GM19328 (cell line): ENCODE data around the gene USP33.
"Not testable (repeated sequence)": the region's sequence is repeated elsewhere in the genome, so short reads cannot be mapped to it uniquely, and the experiment has no call there.

Experiments
- ATAC-seq: cut with Tn5 transposase; IDR thresholded peaks from one replicate; pipeline ENCODE4 v1.9.1; 2021; ENCODE audit warnings: mild to moderate bottlenecking, moderate library complexity; ENCODE audit not compliant: unreplicated experiment

Gene USP33

GRCh38 chr1:77673030-77673429 lies 86.6 kb downstream of the USP33 start:
- ATAC-seq: no peak

- no peak for ATAC-seq
These were observed 87.3 kb downstream of the USP33 start for GRCh38 chr1:77672374-77672773.

DNA sequence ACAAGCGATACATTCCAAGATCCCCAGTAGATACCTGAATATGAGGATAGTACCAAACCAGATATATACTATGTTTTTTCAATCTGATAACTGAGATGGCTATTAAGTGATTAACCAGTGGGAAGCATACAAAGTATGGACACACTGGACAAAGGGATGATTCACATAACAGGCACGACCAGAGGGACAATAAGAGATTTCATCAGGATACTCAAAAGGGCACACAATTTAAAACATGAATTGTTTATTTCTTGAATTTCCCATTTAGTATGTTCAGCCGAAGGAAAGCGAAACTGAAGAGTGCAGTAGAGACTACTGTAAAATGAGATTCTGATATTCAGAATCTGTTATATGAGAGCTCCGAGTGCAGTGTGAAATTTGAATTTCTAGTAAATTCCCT lies 87.8 kb downstream of the USP33 start:
- no peak for ATAC-seq

DNA sequence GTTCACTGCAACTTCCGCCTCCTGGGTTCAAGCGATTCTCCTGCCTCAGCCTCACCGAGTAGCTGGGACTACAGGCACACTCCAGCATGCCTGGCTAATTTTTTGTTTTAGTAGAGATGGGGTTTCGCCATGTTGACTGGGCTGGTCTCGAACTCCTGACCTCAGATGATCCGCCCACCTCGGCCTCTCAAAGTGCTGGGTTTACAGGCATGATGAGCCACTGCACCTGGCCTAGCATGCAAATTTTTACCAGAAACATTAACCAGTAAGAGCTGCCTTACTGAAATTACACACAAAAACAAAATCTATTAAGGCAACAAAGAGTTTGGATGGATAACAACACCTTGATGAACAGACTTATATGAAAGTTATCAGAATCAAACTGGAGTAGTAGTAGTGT lies 89.3 kb downstream of the USP33 start:
- ATAC-seq: no peak

DNA sequence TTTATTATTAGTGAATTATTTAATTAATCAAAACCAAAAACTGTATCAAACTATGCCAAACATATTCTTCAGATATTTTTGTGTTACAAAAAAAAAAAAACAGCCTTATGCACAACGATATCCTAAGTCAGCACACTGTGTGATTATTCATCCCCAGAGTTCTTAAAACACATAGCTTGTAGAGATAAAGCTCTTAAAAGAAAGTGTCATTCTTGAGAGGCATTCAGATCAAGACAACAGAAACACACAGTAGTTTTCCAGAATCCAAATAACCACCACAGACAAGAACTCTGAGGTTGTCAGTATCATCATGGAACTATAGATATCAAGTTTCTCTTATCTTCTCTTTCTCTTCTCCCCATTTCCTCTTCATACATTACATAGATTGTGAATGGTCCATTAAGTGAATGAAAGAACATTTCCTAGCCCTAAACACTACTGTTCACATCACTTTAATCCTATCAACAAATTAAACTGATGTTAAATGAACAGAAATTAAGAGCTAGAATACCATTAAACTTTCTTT lies 90.7 kb downstream of the USP33 start:
- ATAC-seq: no peak

- ATAC-seq: no peak
These were observed 94.6 kb downstream of the USP33 start for GRCh38 chr1:77664939-77665516.

- ATAC-seq: no peak
These were observed 98.0 kb downstream of the USP33 start for GRCh38 chr1:77661696-77662095.

GRCh38 chr1:77659879-77660593 lies 99.6 kb downstream of the USP33 start:
- no peak for ATAC-seq

- ATAC-seq: no peak
These were observed 101.4 kb downstream of the USP33 start for GRCh38 chr1:77658271-77658670.

- no peak for ATAC-seq
These were observed 104.1 kb downstream of the USP33 start for GRCh38 chr1:77655431-77655974.

GRCh38 chr1:77652970-77653516 lies 106.6 kb downstream of the USP33 start:
- no peak for ATAC-seq

DNA sequence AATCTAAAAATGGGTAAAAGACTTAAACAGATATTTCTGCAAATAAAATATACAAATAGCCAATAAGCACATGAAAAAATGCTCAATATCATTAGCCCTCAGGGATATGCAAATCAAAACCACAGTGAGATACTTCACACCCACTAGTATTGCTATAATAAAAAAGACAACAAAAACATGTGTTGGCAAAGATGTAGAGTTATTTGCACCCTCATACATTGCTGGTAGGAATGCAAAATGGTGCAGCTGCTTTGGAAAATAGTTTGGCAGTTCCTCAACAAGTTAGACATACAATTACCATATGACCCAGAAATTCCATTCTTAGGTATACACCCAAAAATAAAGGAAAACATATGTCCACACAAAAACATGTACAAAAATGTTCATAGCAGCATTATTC lies 107.4 kb downstream of the USP33 start:
- ATAC-seq: no peak

GRCh38 chr1:77649127-77649526 lies 110.5 kb downstream of the USP33 start:
- ATAC-seq: no peak

DNA sequence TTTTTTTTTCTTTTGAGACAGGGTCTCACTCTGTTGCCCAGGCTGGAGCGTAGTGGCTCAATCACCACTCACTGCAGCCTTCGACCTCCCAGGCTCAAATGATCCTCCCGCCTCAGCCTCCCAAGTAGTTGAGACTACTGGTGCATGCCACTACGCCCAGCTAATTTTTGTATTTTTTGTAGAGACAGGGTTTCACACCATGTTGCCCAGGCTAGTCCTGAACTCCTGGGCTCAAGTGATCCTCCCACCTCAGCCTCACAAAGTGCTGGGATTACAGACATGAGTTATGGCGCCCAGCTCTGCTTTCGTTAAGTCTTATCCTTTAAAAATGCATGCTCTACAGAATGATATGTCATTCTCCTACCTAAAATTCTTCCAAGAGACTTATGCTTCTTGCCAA lies 113.4 kb downstream of the USP33 start:
- not testable (repeated sequence) for ATAC-seq
